ENCODE results near the gene PHF5A. TPM values are rescaled to one million over a fixed set of nuclear protein-coding genes. Genes with fewer than 3 reads are reported as not detected.

PHF5A gene
- total and polyA plus RNA-seq, 2 donors from 2014 or later: 34.0 to 42.2 TPM

- DNase-seq (no peak), FAIRE-seq (no peak)
- Histone ChIP-seq H3K4me3 (ENCODE audit: low read length in 3 of 3) (no peak overlapping the region), H3K4me1 (ENCODE audit: control insufficient read depth in 2 of 3, insufficient read depth in 2 of 3, low read depth in 1 of 3, low read length in 3 of 3) (peaks cover 0 to 34% (median 20%) of the 10 kb centered on the region in 3 donors), H3K9ac (ENCODE audit: low read length in 3 of 3) (no peak overlapping the region), H3K27me3 (ENCODE audit: control insufficient read depth, insufficient read depth, low read length) (no peaks in the 10 kb centered on the region), H3K27ac (ENCODE audit: low read depth in 2 of 2, low read length in 2 of 2) (no peak overlapping the region), H3K9me3 (ENCODE audit: control insufficient read depth in 2 of 3, insufficient read depth in 1 of 3, low read length in 3 of 3) (no peaks in the 10 kb centered on the region), H3K36me3 (ENCODE audit: control insufficient read depth in 2 of 3, insufficient read depth in 3 of 3, low read length in 3 of 3) (no peaks in the 10 kb centered on the region)
- TF ChIP-seq, protein P1, sequence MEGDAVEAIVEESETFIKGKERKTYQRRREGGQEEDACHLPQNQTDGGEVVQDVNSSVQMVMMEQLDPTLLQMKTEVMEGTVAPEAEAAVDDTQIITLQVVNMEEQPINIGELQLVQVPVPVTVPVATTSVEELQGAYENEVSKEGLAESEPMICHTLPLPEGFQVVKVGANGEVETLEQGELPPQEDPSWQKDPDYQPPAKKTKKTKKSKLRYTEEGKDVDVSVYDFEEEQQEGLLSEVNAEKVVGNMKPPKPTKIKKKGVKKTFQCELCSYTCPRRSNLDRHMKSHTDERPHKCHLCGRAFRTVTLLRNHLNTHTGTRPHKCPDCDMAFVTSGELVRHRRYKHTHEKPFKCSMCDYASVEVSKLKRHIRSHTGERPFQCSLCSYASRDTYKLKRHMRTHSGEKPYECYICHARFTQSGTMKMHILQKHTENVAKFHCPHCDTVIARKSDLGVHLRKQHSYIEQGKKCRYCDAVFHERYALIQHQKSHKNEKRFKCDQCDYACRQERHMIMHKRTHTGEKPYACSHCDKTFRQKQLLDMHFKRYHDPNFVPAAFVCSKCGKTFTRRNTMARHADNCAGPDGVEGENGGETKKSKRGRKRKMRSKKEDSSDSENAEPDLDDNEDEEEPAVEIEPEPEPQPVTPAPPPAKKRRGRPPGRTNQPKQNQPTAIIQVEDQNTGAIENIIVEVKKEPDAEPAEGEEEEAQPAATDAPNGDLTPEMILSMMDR (IDR thresholded peaks at IDR 0.05; ENCODE audit: borderline replicate concordance, extremely low read depth, insufficient read depth): no peak
- intact Hi-C loops (cut with DNase I): no loop called here
Observed at GRCh38 chr22:41488596-41489385, 20.3 kb upstream of the PHF5A start.

DNA sequence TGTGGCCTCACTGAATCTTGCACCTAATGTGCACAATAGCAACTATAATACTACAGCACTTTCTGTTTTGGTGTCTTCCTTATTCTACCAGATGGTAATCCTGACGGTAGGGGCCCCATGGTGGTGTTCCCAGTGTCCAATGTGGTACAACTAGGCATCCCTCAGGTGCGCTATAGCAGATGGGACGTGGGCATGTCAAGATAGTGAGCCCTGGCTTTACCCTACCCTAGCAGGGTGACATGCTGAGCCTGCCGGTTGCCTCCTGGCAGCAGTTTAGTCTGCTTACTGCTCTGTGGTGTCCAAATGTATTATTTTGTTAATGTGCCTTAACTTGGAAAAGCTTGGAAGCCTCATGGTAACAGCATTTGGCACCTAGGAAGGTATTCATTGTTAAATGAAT, 19.6 kb upstream of the PHF5A start:
- peak overlapping the region in 1 of 2 donors; percentile 28 for H3K27ac ChIP-seq (ENCODE audit: low read depth in 2 of 2, low read length in 2 of 2)
- H3K4me1 ChIP-seq (ENCODE audit: control insufficient read depth in 2 of 3, insufficient read depth in 2 of 3, low read depth in 1 of 3, low read length in 3 of 3): peaks cover 0 to 38% (median 23%) of the 10 kb centered on the region in 3 donors
- H3K36me3 ChIP-seq (ENCODE audit: control insufficient read depth in 2 of 3, insufficient read depth in 3 of 3, low read length in 3 of 3): no peaks in the 10 kb centered on the region
- TF ChIP-seq, protein P1 (IDR thresholded peaks at IDR 0.05; ENCODE audit: borderline replicate concordance, extremely low read depth, insufficient read depth): no peak
- DNase-seq (peak in 1 of 5 donors; percentile 40), FAIRE-seq (no peak)
- no peaks in the 10 kb centered on the region for H3K9me3 ChIP-seq (ENCODE audit: control insufficient read depth in 2 of 3, insufficient read depth in 1 of 3, low read length in 3 of 3)
- peak overlapping the region in 1 of 3 donors; percentile 1 for H3K4me3 ChIP-seq (ENCODE audit: low read length in 3 of 3)
- no peaks in the 10 kb centered on the region for H3K27me3 ChIP-seq (ENCODE audit: control insufficient read depth, insufficient read depth, low read length)
- H3K9ac ChIP-seq (ENCODE audit: low read length in 3 of 3): no peak overlapping the region
- intact Hi-C loops (cut with DNase I): no loop called here

DNA sequence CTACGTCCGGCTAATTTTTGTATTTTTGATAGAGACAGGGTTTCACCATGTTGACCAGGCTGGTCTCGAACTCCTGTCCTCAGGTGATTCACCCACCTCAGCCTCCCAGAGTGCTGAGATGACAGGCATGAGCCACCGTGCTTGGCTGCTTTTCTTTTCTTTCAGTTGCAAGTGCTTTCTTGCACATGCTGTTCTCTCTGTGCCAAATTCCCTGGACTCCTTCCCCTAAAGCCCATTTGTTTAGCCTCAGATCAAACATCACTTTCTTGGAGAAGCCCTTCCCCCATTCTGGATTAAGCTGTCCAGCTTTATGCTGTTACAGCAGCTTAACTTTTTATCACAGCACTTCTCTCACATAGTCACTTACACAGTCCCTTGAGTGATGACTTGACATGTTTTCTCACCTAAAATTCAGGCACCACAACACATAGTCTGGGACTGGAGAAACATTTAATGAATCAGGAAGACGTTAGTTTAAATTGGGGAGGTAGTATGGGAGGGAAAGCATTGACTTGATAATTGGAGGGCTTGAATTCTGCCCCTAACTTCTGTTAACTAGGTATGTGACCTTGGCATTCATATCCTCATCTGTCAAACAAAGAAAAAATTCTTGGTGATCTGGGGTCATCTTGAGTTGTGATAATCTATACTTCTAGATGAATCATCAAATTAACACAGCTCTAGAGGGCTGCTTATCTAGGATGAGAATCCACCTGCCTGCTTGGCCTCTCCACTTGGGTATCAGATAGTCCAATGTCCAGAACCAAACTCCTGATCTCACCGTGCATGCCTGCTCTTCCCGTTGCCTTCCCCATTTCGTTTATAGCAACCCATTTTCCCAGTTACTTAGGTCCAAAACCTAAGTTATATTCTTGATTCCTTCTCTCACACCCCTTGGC, 18.8 kb upstream of the PHF5A start:
- no peak for FAIRE-seq
- peak overlapping the region in 1 of 3 donors; percentile 1 for H3K4me3 ChIP-seq (ENCODE audit: low read length in 3 of 3)
- peaks cover 0 to 41% (median 28%) of the 10 kb centered on the region in 3 donors for H3K4me1 ChIP-seq (ENCODE audit: control insufficient read depth in 2 of 3, insufficient read depth in 2 of 3, low read depth in 1 of 3, low read length in 3 of 3)
- no peaks in the 10 kb centered on the region for H3K9me3 ChIP-seq (ENCODE audit: control insufficient read depth in 2 of 3, insufficient read depth in 1 of 3, low read length in 3 of 3)
- intact Hi-C loops (cut with DNase I): no loop called here
- no peaks in the 10 kb centered on the region for H3K27me3 ChIP-seq (ENCODE audit: control insufficient read depth, insufficient read depth, low read length)
- no peak overlapping the region for H3K9ac ChIP-seq (ENCODE audit: low read length in 3 of 3)
- no peaks in the 10 kb centered on the region for H3K36me3 ChIP-seq (ENCODE audit: control insufficient read depth in 2 of 3, insufficient read depth in 3 of 3, low read length in 3 of 3)
- peak overlapping the region; percentile 12 to 40 for H3K27ac ChIP-seq (ENCODE audit: low read depth in 2 of 2, low read length in 2 of 2)
- TF ChIP-seq, protein P1 (IDR thresholded peaks at IDR 0.05; ENCODE audit: borderline replicate concordance, extremely low read depth, insufficient read depth): no peak
- DNase-seq: peak in 1 of 5 donors; percentile 3

Data from kidney (tissue), 14 donors.